ENCODE results near the gene KIF25.

Gene KIF25

DNA sequence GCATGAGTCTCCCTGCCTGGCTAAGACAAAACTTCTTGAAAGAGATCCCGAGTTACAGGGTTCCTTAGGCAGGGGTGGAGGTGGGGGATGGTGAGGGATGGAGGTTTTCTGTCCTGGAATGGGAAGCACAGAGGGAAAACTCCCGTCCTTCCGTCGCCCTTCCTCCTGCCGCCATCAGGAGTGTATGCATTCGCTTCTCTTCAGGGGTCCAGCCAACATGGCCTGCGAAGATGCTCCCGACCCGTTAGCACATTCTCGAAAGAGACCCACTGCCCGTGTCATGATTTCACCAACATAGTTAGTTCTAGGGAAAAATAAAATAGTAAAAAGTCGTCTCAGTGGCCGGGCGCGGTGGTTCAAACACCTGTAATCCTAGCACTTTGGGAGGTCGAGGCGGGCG lies 37.1 kb downstream of the KIF25 start:
- Histone ChIP-seq H3K27me3 (ENCODE audit: insufficient read depth, insufficient read length) (no peaks in the 10 kb centered on the region), H3K9me3 (ENCODE audit: insufficient read depth, low read length) (peaks cover 13% of the 10 kb centered on the region), H3K4me1 (ENCODE audit: insufficient read depth, insufficient read length) (peaks cover 2% of the 10 kb centered on the region), H3K4me3 (ENCODE audit: insufficient read length, low read depth) (no peak overlapping the region), H3K36me3 (ENCODE audit: insufficient read depth, insufficient read length, low read length) (no peaks in the 10 kb centered on the region), H3K9ac (ENCODE audit: insufficient read length, low read depth) (no peak overlapping the region)
- no peak for TF ChIP-seq ZNF274 (IDR thresholded peaks at IDR 0.05; ENCODE audit: low read depth, low read length)
- no peak for TF ChIP-seq YY1 (IDR thresholded peaks at IDR 0.05; ENCODE audit: insufficient read depth, insufficient read length)
- no peak for TF ChIP-seq SUZ12 (IDR thresholded peaks at IDR 0.05; ENCODE audit: extremely low read depth, insufficient read depth, insufficient read length)
- DNase-seq (ENCODE audit: low read depth, low spot score): no peak

- no peak for TF ChIP-seq YY1 (IDR thresholded peaks at IDR 0.05; ENCODE audit: insufficient read depth, insufficient read length)
- TF ChIP-seq SUZ12 (IDR thresholded peaks at IDR 0.05; ENCODE audit: extremely low read depth, insufficient read depth, insufficient read length): no peak
- TF ChIP-seq ZNF274 (IDR thresholded peaks at IDR 0.05; ENCODE audit: low read depth, low read length): no peak
- no peaks in the 10 kb centered on the region for H3K36me3 ChIP-seq (ENCODE audit: insufficient read depth, insufficient read length, low read length)
- no peak for DNase-seq (ENCODE audit: low read depth, low spot score)
- no peak overlapping the region for H3K4me3 ChIP-seq (ENCODE audit: insufficient read length, low read depth)
- peaks cover 2% of the 10 kb centered on the region for H3K4me1 ChIP-seq (ENCODE audit: insufficient read depth, insufficient read length)
- no peaks in the 10 kb centered on the region for H3K27me3 ChIP-seq (ENCODE audit: insufficient read depth, insufficient read length)
- no peak overlapping the region for H3K9ac ChIP-seq (ENCODE audit: insufficient read length, low read depth)
- H3K9me3 ChIP-seq (ENCODE audit: insufficient read depth, low read length): peaks cover 19% of the 10 kb centered on the region
Observed at GRCh38 chr6:168035098-168035660, 37.7 kb downstream of the KIF25 start.

DNA sequence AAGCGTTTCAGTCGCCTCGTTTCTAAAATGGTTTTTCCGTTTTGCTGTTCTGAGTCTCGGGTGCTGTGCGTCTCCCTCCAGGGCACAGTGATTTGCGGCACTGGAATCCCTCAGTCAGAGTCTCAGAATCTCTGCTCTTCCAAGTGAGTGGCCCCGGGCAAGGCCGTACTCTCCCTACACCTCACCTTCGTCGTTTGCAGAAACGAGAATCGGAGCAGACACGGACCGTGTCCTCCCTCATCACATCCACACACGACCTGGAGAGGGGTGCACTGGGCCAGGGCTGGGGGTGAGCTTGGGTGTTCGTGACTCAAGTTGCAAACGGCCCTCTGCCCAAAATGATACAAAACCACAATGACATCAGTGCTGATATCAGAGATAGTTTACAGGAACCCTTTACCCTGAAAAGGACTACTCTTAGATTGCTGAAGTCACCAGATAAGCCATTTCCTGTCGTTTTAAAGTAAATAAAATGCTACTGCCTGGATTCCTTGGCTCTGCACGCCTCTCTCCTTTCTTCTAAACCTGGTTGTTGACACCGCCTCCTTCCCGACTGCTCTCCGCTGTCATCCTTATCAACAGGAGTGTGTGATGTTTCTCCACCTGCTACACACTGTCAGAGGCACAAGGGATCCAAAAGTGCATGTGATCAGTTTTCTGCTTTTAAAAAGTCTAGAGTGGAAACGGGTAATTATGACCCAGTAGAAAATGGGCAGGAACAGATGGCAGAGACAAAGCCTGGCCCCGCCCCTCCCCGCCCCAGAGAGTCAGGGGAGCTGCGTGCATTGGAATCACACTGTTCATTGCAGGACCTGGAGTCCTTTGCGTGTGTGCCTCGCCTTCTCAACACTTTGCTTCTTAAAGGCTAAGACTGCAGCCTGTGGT lies 38.4 kb downstream of the KIF25 start:
- Histone ChIP-seq H3K4me1 (ENCODE audit: insufficient read depth, insufficient read length) (peaks cover 2% of the 10 kb centered on the region), H3K9ac (ENCODE audit: insufficient read length, low read depth) (no peak overlapping the region), H3K36me3 (ENCODE audit: insufficient read depth, insufficient read length, low read length) (no peaks in the 10 kb centered on the region), H3K27me3 (ENCODE audit: insufficient read depth, insufficient read length) (no peaks in the 10 kb centered on the region), H3K4me3 (ENCODE audit: insufficient read length, low read depth) (no peak overlapping the region), H3K9me3 (ENCODE audit: insufficient read depth, low read length) (peaks cover 26% of the 10 kb centered on the region)
- TF ChIP-seq ZNF274 (IDR thresholded peaks at IDR 0.05; ENCODE audit: low read depth, low read length): no peak
- TF ChIP-seq YY1 (IDR thresholded peaks at IDR 0.05; ENCODE audit: insufficient read depth, insufficient read length): no peak
- no peak for TF ChIP-seq SUZ12 (IDR thresholded peaks at IDR 0.05; ENCODE audit: extremely low read depth, insufficient read depth, insufficient read length)
- no peak for DNase-seq (ENCODE audit: low read depth, low spot score)

DNA sequence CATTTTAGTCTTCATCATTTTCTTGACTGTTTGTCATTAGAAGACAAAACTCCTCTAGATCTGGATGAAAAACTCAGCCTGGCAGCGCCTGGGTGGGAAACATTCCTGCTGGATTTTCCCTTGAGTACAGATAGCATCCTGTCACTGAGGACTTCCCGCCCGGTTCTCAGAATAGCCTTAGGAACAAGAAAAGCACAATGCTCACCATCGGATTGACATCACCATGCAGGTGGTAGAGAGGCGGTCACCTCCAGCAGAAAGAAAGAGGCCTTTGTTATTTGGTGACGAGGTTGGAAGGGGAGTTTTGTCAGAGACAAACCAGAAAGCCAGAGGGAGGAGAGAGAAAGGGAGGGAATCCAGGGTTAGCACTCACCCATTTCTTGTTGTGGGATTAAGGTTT lies 39.8 kb downstream of the KIF25 start:
- Histone ChIP-seq H3K9me3 (ENCODE audit: insufficient read depth, low read length) (peaks cover 31% of the 10 kb centered on the region), H3K9ac (ENCODE audit: insufficient read length, low read depth) (no peak overlapping the region), H3K27me3 (ENCODE audit: insufficient read depth, insufficient read length) (no peaks in the 10 kb centered on the region), H3K4me1 (ENCODE audit: insufficient read depth, insufficient read length) (peaks cover 2% of the 10 kb centered on the region), H3K36me3 (ENCODE audit: insufficient read depth, insufficient read length, low read length) (no peaks in the 10 kb centered on the region), H3K4me3 (ENCODE audit: insufficient read length, low read depth) (no peak overlapping the region)
- no peak for DNase-seq (ENCODE audit: low read depth, low spot score)
- no peak for TF ChIP-seq SUZ12 (IDR thresholded peaks at IDR 0.05; ENCODE audit: extremely low read depth, insufficient read depth, insufficient read length)
- no peak for TF ChIP-seq YY1 (IDR thresholded peaks at IDR 0.05; ENCODE audit: insufficient read depth, insufficient read length)
- no peak for TF ChIP-seq ZNF274 (IDR thresholded peaks at IDR 0.05; ENCODE audit: low read depth, low read length)

DNA sequence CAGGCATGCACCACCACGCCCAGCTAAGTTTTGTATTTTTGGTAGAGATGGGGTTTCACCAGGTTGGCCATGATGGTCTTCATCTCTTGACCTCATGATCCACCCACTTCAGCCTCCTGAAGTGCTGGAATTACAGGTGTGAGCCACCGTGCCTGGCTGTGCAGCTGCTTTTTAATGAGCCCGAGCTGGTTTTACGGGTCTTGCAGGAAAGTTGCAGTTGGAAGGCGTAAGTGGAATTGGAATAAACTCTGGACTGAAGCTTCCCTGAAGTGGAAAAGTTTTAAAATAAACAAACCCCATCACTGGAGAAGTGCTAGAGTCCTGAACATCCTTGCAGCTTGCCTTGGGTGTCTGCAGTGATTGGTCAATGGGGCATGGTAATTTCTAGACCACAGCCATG lies 40.4 kb downstream of the KIF25 start:
- H3K9ac ChIP-seq (ENCODE audit: insufficient read length, low read depth): no peak overlapping the region
- TF ChIP-seq YY1 (IDR thresholded peaks at IDR 0.05; ENCODE audit: insufficient read depth, insufficient read length) (no peak), SUZ12 (IDR thresholded peaks at IDR 0.05; ENCODE audit: extremely low read depth, insufficient read depth, insufficient read length) (no peak), ZNF274 (IDR thresholded peaks at IDR 0.05; ENCODE audit: low read depth, low read length) (no peak)
- peaks cover 31% of the 10 kb centered on the region for H3K9me3 ChIP-seq (ENCODE audit: insufficient read depth, low read length)
- DNase-seq (ENCODE audit: low read depth, low spot score): no peak
- H3K4me1 ChIP-seq (ENCODE audit: insufficient read depth, insufficient read length): peaks cover 2% of the 10 kb centered on the region
- H3K4me3 ChIP-seq (ENCODE audit: insufficient read length, low read depth): no peak overlapping the region
- no peaks in the 10 kb centered on the region for H3K36me3 ChIP-seq (ENCODE audit: insufficient read depth, insufficient read length, low read length)
- H3K27me3 ChIP-seq (ENCODE audit: insufficient read depth, insufficient read length): no peaks in the 10 kb centered on the region

- Histone ChIP-seq H3K4me1 (ENCODE audit: insufficient read depth, insufficient read length) (peaks cover 2% of the 10 kb centered on the region), H3K36me3 (ENCODE audit: insufficient read depth, insufficient read length, low read length) (no peaks in the 10 kb centered on the region), H3K4me3 (ENCODE audit: insufficient read length, low read depth) (no peak overlapping the region), H3K9ac (ENCODE audit: insufficient read length, low read depth) (no peak overlapping the region), H3K27me3 (ENCODE audit: insufficient read depth, insufficient read length) (no peaks in the 10 kb centered on the region), H3K9me3 (ENCODE audit: insufficient read depth, low read length) (peaks cover 31% of the 10 kb centered on the region)
- no peak for DNase-seq (ENCODE audit: low read depth, low spot score)
- TF ChIP-seq ZNF274 (IDR thresholded peaks at IDR 0.05; ENCODE audit: low read depth, low read length): no peak
- TF ChIP-seq YY1 (IDR thresholded peaks at IDR 0.05; ENCODE audit: insufficient read depth, insufficient read length): no peak
- TF ChIP-seq SUZ12 (IDR thresholded peaks at IDR 0.05; ENCODE audit: extremely low read depth, insufficient read depth, insufficient read length): no peak
Observed at GRCh38 chr6:168038576-168039140, 41.2 kb downstream of the KIF25 start.

- Histone ChIP-seq H3K27me3 (ENCODE audit: insufficient read depth, insufficient read length) (no peaks in the 10 kb centered on the region), H3K36me3 (ENCODE audit: insufficient read depth, insufficient read length, low read length) (no peaks in the 10 kb centered on the region), H3K4me1 (ENCODE audit: insufficient read depth, insufficient read length) (peaks cover 2% of the 10 kb centered on the region), H3K4me3 (ENCODE audit: insufficient read length, low read depth) (no peak overlapping the region), H3K9ac (ENCODE audit: insufficient read length, low read depth) (no peak overlapping the region), H3K9me3 (ENCODE audit: insufficient read depth, low read length) (peaks cover 31% of the 10 kb centered on the region)
- no peak for TF ChIP-seq ZNF274 (IDR thresholded peaks at IDR 0.05; ENCODE audit: low read depth, low read length)
- TF ChIP-seq YY1 (IDR thresholded peaks at IDR 0.05; ENCODE audit: insufficient read depth, insufficient read length): no peak
- no peak for TF ChIP-seq SUZ12 (IDR thresholded peaks at IDR 0.05; ENCODE audit: extremely low read depth, insufficient read depth, insufficient read length)
- DNase-seq (ENCODE audit: low read depth, low spot score): no peak
Observed at GRCh38 chr6:168039301-168039700, 41.8 kb downstream of the KIF25 start.

Data from NT2/D1 (cell line).